Panc1 (cell line): ENCODE data around the gene NSD1. TPM values are rescaled to one million over a fixed set of nuclear protein-coding genes. Genes with fewer than 3 reads are reported as not detected.

Experiments used
- ATAC-seq: fragments of 200-7000 bp; cut with Tn5 transposase; 2 replicates; pipeline ENCODE4 v1.9.1; 2020; ENCODE audit warnings: mild to moderate bottlenecking, moderate library complexity
- BruUV-seq: library from RNA; stranded (reverse); fragments of 400-500 nt; replicated peaks from 2 replicates; lab custom pipeline; 2021; lab: Mats Ljungman, UMichigan
- CTCF ChIA-PET: fragments of 300-600 bp; sonication (Branson Sonifier 250); formaldehyde crosslinking; loops from one replicate; lab custom pipeline; 2022; ENCODE audit warnings: antibody characterized with exemption; lab: Charles Lee
- POLR2A ChIA-PET: fragments of 300-600 bp; sonication (Branson Sonifier 250); formaldehyde crosslinking; loops from one replicate; lab custom pipeline; 2022; ENCODE audit warnings: antibody characterized with exemption; lab: Charles Lee
- DNase-seq: peaks from one replicate; pipeline ENCODE4 v3.0.0-alpha.2; 2010; ENCODE audit warnings: low read depth, low spot score
- H3K27ac ChIP-seq: 2 replicates; pipeline ENCODE4 v1.5.1; 2011; ENCODE audit warnings: mild to moderate bottlenecking, low read length, inconsistent platforms
- H3K27me3 ChIP-seq: fragments of 200-500 bp; sonication (Bioruptor generic); 2 replicates; pipeline ENCODE4 v1.6.0; 2014; ENCODE audit warnings: low read length, inconsistent platforms; ENCODE audit not compliant: control insufficient read depth, insufficient read depth
- H3K36me3 ChIP-seq: fragments of 200-500 bp; sonication (Bioruptor generic); 2 replicates; pipeline ENCODE4 v1.5.1; 2014; ENCODE audit warnings: inconsistent platforms, mild to moderate bottlenecking, low read length, moderate library complexity; ENCODE audit not compliant: control insufficient read depth, insufficient read depth
- H3K4me1 ChIP-seq: 2 replicates; pipeline ENCODE4 v1.5.1; 2011; ENCODE audit warnings: inconsistent platforms, mild to moderate bottlenecking, low read length, moderate library complexity; ENCODE audit not compliant: control insufficient read depth, insufficient read depth
- H3K4me3 ChIP-seq, 2 experiments: 2 replicates each; pipeline ENCODE4 v1.5.1; 2011 to 2012; ENCODE audit warnings: low read depth in 2 of 2, low read length in 2 of 2, mild to moderate bottlenecking in 2 of 2, inconsistent platforms in 1 of 2, moderate library complexity in 1 of 2
- H3K9me3 ChIP-seq: fragments of 200-500 bp; sonication (Bioruptor generic); 2 replicates; pipeline ENCODE4 v1.5.1; 2014; ENCODE audit warnings: low read depth, mild to moderate bottlenecking, inconsistent platforms, low read length, moderate library complexity; ENCODE audit not compliant: control insufficient read depth, insufficient read depth
- CTCF ChIP-seq: fragments of 450-650 bp; IDR thresholded peaks from 2 replicates; pipeline ENCODE4 v1.5.1; 2017; ENCODE audit warnings: mild to moderate bottlenecking
- POLR2AphosphoS5 ChIP-seq: IDR thresholded peaks from 2 replicates; pipeline ENCODE4 v1.6.1; 2012; ENCODE audit warnings: mild to moderate bottlenecking, low read depth, low read length, moderate library complexity
- REST ChIP-seq, 2 experiments: IDR thresholded peaks; 2 replicates each; pipeline ENCODE4 v1.6.1; 2011 to 2012; ENCODE audit warnings: low read depth in 2 of 2, control low read depth in 1 of 2, low read length in 1 of 2, mild to moderate bottlenecking in 1 of 2, moderate library complexity in 1 of 2; ENCODE audit not compliant: insufficient read depth in 1 of 2
- SIN3A ChIP-seq: IDR thresholded peaks from 2 replicates; pipeline ENCODE4 v1.6.1; 2012; ENCODE audit warnings: low read depth, mild to moderate bottlenecking, low read length, moderate library complexity, borderline replicate concordance; ENCODE audit not compliant: insufficient read depth
- TCF7L2 ChIP-seq: IDR thresholded peaks from 2 replicates; pipeline ENCODE4 v1.6.1; 2011; ENCODE audit warnings: mild to moderate bottlenecking, low read depth, low read length, inconsistent platforms
- in situ Hi-C: cut with HindIII; loops from 2 replicates; pipeline ENCODE4 v1.10.0; 2016; ENCODE audit warnings: low sequenced_read_pairs, low pct_unique_long_range_greater_than_20kb
- intact Hi-C: fragments of 100-400 bp; cut with micrococcal nuclease; formaldehyde crosslinking; loops from one replicate; pipeline ENCODE4 v1.10.0; 2022; ENCODE audit not compliant: unreplicated experiment
- total RNA-seq: library from RNA; stranded (reverse); gene quantifications from one replicate; pipeline ENCODE4 v1.2.1, GENCODE V29; 2021; ENCODE audit not compliant: unreplicated experiment

NSD1 gene
- total RNA-seq, 1 experiment from 2014 or later: 58.7 TPM

GRCh38 chr5:177349362-177349647, 215.7 kb downstream of the NSD1 start:
- no peak for TF ChIP-seq SIN3A
- TF ChIP-seq TCF7L2: no peak
- TF ChIP-seq CTCF: no peak
- TF ChIP-seq POLR2AphosphoS5: no peak
- TF ChIP-seq REST (IDR thresholded peaks at IDR 0.05; ENCODE audit: insufficient read depth in 1 of 2, low read depth in 2 of 2, low read length in 1 of 2): no peak
- ChIA-PET POLR2A (no interaction called here), CTCF (interaction anchor here (0.6 kb wide), 1 partner anchor 31 kb away, joined by 4 read pairs; no protein-coding TSS in a partner anchor)
- Histone ChIP-seq H3K9me3 (no peaks in the 10 kb centered on the region), H3K27me3 (no peaks in the 10 kb centered on the region), H3K4me3 (no peak overlapping the region; a peak in 1 of 4 replicates), H3K36me3 (no peaks in the 10 kb centered on the region), H3K27ac (no peak overlapping the region), H3K4me1 (peaks cover 23% of the 10 kb centered on the region)
- in situ Hi-C loops (no loop called here), intact Hi-C loops (no loop called here)
- DNase-seq (no peak), ATAC-seq (no peak)
- BruUV-seq: TSS peak; percentile 77

- H3K36me3 ChIP-seq: no peaks in the 10 kb centered on the region
- ATAC-seq (no peak), DNase-seq (no peak)
- TF ChIP-seq POLR2AphosphoS5 (no peak), REST (IDR thresholded peaks at IDR 0.05; ENCODE audit: insufficient read depth in 1 of 2, low read depth in 2 of 2, low read length in 1 of 2) (no peak), TCF7L2 (no peak), CTCF (no peak), SIN3A (no peak)
- CTCF ChIA-PET: no interaction called here
- intact Hi-C loops: no loop called here
- peak overlapping the region; percentile 90 to 95 for H3K4me3 ChIP-seq
- H3K4me1 ChIP-seq: peaks cover 23% of the 10 kb centered on the region
- no peaks in the 10 kb centered on the region for H3K27me3 ChIP-seq
- no peak overlapping the region for H3K27ac ChIP-seq
- in situ Hi-C loops: no loop called here
- POLR2A ChIA-PET: no interaction called here
- H3K9me3 ChIP-seq: no peaks in the 10 kb centered on the region
- no TSS peak for BruUV-seq
Measured at GRCh38 chr5:177349762-177350161, 216.2 kb downstream of the NSD1 start.

Other genes starting within 250 kb of the NSD1 start
- gene HK3, start 234.4 kb upstream of the NSD1 start, total RNA-seq: not detected
- 37.1 TPM for gene UIMC1, start 127.0 kb upstream of the NSD1 start, total RNA-seq
- gene ZNF346, start 111.1 kb upstream of the NSD1 start, total RNA-seq: 21.3 TPM
- 7.5 TPM for gene FGFR4, start 46.9 kb upstream of the NSD1 start, total RNA-seq
- gene RAB24, start 169.9 kb downstream of the NSD1 start, total RNA-seq: 37.2 TPM
- 275 TPM for gene PRELID1, start 170.0 kb downstream of the NSD1 start, total RNA-seq
- 12.0 TPM for gene MXD3, start 178.1 kb downstream of the NSD1 start, total RNA-seq
- gene LMAN2, start 217.9 kb downstream of the NSD1 start, total RNA-seq: 140 TPM
- gene RGS14, start 224.2 kb downstream of the NSD1 start, total RNA-seq: 13.5 TPM